ENCODE data around the gene SWAP70. TPM values are rescaled to one million over a fixed set of nuclear protein-coding genes. Genes with fewer than 3 reads are reported as not detected.

The SWAP70 gene
- total and polyA plus RNA-seq, 9 of the 15 experiments (the other 6 are each of a cell fraction or from before 2014, with no cell fraction given): 1.7 to 4.9 (median 3.9) TPM

GRCh38 chr11:9651899-9652748, 11.8 kb upstream of the SWAP70 start (continued):
- TF ChIP-seq FOXK2 (conservative IDR thresholded peaks at IDR 0.05 in 1 of 2, IDR thresholded peaks at IDR 0.05 in 1 of 2; ENCODE audit: low read depth in 2 of 2) (no peak), HDGF (IDR thresholded peaks at IDR 0.05) (no peak), ZNF764 (CRISPR knock-in tag; IDR thresholded peaks at IDR 0.05; ENCODE audit: low read depth) (no peak), ZNF263 (CRISPR knock-in tag; IDR thresholded peaks at IDR 0.05; ENCODE audit: borderline replicate concordance) (no peak), HEY1 (CRISPR knock-in tag; IDR thresholded peaks at IDR 0.05; ENCODE audit: borderline replicate concordance) (no peak), ZNF146 (CRISPR knock-in tag; IDR thresholded peaks at IDR 0.05; ENCODE audit: unreplicated experiment) (no peak), ZNF184 (CRISPR knock-in tag; IDR thresholded peaks at IDR 0.05) (no peak), ZNF316 (IDR thresholded peaks at IDR 0.05) (no peak), FOXJ3 (CRISPR knock-in tag; IDR thresholded peaks at IDR 0.05) (no peak), ZSCAN32 (CRISPR knock-in tag; IDR thresholded peaks at IDR 0.05) (no peak), ZBTB43 (CRISPR knock-in tag; IDR thresholded peaks at IDR 0.05) (no peak), PCBP2 (IDR thresholded peaks at IDR 0.05; ENCODE audit: low read depth, low read length, poor library complexity, severe bottlenecking) (no peak), ZNF592 (IDR thresholded peaks at IDR 0.05) (peak; percentile 50; the same call in 1 of the 2 replicates), ZNF76 (CRISPR knock-in tag; IDR thresholded peaks at IDR 0.05; ENCODE audit: borderline replicate concordance) (no peak), CHD4 (IDR thresholded peaks at IDR 0.05; ENCODE audit: insufficient read depth, insufficient replicate concordance, low read depth, low read length, poor library complexity, severe bottlenecking) (no peak), SMARCE1 (IDR thresholded peaks at IDR 0.05) (peak; percentile 84; the same call in 1 of the 2 replicates), SLC30A9 (CRISPR knock-in tag; IDR thresholded peaks at IDR 0.05) (no peak), CXXC5 (CRISPR knock-in tag; IDR thresholded peaks at IDR 0.05) (no peak), NBN (IDR thresholded peaks at IDR 0.05; ENCODE audit: low read depth) (peak; percentile 68; the same call in 1 of the 2 replicates), ZFP36 (IDR thresholded peaks at IDR 0.05; ENCODE audit: low read depth, low read length, partially characterized antibody) (no peak), THRAP3 (IDR thresholded peaks at IDR 0.05; ENCODE audit: borderline replicate concordance) (no peak), NFE2 (IDR thresholded peaks at IDR 0.05; ENCODE audit: low read depth) (no peak), HCFC1 (IDR thresholded peaks at IDR 0.05; ENCODE audit: low read depth, low read length) (no peak), HDAC2 (IDR thresholded peaks at IDR 0.05) (peak; percentile 66; the same call in 1 of the 2 replicates), KHSRP (IDR thresholded peaks at IDR 0.05) (no peak)

All from K562 (cell line).